OCI-M2 (cell line): Measurements from ENCODE around the gene PPP2R2D.
"Not testable (repeated sequence)": the region's sequence is repeated elsewhere in the genome, so short reads cannot be mapped to it uniquely, and the experiment has no call there.

Experiments
- DNase-seq: peaks from one replicate; lab custom pipeline; 2025; ENCODE audit not compliant: unreplicated experiment; lab: John Stamatoyannopoulos, UW

Gene PPP2R2D

DNA sequence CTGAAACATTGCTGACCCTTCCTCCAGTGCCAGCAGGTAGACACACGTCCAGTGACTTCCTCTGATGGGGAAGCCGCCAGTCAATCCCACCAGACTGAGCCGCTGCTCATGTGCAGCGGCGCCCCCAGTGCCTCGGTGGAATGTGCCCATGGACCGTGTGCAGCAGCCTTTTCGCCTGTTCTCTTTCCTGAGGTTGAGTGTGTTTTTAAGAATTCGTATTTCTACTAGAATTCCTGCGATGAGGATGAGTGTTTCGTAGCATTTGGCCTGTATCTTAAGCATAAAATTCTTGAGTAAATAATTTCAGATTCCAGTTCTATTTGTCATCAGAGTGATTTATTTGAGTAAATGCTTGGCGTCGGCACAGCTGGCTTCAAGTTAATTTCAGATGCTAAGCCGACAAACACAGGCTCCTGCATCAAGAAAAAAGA is 45.5 kb downstream of the PPP2R2D start:
- DNase-seq = no peak

DNA sequence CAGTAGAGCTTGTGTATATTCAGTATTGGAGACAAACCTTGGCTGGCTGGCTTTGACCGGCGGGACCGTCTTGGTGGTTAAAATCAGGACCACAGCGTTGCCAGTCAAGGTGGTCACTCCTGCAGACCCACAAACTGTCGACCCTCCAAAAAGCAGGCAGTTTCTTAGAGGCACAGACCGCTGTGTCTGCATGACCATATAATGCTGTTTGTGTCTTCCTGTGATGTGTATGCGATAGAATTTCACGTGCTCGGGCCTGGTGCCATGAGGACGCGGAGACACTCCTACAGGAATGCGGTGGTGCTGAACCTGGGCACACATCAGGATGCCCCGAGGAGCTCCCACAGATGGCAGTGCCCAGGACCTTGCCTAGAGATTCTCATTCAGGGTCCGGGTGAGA is 46.1 kb downstream of the PPP2R2D start:
- no peak for DNase-seq

DNA sequence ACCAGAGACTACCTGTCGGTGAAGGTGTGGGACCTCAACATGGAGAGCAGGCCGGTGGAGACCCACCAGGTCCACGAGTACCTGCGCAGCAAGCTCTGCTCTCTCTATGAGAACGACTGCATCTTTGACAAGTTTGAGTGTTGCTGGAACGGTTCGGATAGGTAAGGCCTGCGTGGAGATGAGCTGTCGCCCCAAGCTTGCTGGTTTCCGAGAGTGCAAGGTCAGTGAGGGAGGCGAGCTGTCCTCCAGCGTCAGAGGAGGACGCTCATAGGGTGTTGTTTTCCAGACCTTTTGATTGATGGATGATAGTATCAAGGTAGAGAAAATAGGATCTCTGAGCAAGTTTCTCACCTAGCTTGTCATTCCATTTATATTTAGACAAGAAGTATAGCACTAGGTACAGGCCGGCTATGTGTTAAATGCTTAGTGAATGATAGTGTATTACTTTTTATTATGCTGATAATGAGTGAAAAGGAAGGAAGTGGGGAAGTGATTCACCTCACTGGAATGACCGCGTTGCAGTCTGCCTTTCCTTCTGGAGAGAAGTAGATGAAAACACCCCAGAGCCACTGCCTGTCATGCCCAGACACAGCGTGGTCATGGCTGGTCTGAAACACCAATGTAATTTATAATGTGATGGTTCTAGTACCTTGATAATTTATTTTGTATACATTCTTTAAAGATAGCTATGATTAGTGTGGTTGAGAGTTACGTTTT is 47.0 kb downstream of the PPP2R2D start:
- no peak for DNase-seq

DNA sequence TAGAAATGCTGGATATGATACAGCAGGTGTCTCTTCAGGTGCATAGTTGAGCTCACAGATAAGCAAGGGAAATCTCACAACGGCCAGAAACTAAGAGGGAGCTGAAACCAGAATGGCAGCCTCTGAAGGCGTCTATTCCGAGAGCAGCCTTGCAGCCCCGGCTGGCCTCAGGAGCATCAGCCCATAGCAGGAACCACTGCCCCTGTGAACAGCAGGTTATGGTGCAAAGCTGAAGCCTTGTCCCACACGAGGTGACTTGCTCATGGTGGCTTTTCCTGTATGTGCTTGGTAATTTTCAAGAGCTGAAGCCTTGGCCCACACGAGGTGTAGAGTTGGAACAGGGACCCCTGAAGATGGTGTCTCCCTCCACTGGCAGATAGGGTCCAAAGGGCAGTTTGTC is 47.7 kb downstream of the PPP2R2D start:
- DNase-seq = no peak

DNA sequence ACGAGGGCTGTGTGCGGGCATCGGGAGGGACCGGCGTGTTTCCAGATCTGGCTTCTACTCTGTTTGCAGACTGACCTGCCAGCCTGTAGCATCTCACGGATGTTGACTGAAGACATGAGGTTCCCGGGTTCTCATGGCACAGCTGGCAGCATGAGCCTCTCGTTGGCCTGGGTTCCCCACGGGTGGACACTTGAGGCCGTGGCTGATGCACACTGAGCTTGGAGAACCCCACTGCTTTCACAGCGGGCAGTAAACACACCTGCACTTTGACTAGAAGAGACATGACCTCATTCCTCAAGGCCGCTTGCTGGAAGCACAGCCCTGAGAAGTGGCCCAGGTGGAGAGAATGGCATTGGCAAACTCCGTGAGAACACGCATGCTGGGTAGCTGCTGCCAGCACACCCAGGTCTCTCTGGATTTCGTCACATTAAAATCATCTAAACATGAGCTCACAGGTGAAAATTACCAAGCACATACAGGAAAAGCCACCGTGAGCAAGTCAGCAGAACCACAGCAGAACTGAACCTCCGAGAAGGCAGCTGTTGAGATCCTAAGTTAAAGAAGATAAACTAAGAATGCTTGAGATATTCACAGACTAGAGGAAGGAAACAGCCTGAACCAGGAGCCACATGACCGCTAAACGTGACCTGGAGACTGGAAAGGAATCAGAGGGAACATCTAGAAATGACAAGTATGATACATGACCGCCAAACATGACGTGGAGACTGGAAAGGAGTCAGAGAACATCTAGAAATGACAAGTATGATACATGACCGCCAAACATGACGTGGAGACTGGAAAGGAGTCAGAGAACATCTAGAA is 48.4 kb downstream of the PPP2R2D start:
- no peak for DNase-seq

DNA sequence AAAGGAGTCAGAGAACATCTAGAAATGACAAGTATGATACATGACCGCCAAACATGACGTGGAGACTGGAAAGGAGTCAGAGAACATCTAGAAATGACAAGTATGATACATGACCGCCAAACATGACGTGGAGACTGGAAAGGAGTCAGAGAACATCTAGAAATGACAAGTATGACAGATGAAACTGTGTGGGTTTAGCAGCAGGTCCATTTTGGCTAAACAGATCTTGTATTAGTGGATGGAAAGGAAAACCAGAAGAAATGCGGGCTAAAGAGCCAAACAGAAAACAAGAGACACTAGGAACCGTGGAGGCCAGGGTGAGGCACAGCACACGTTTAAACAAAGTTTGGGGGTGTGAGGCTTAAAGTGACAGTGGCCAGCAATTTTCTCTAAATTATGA is 49.1 kb downstream of the PPP2R2D start:
- DNase-seq = not testable (repeated sequence)

DNA sequence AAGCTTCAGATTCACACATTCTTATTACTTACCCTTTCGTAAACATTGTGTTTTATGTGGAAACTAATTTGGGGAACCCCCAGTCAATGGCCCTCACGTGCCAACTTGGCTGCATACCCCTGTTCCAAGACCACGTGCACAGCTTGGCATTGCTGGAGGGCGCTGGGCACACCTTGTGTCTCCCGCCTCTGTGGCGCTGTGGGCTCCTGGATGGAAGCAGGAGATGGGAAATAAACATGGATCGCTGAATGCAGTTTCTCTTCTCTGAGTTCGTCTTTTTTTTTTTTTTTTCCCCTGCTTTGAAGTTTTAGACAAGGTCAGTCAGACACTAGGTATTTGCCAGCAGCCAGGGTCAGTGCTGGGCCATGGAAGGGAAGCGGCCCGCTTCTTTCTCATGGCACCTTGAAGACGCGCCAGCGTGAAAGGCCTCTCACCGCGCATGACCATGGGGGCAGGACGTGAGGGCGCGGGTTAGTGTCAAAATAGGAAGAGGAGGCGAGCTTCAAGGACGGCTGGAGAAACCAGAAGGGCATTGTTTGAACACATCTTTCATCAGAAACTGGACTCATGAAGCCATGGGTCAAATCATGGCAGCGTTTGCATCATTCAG is 53.7 kb downstream of the PPP2R2D start:
- DNase-seq = no peak

DNA sequence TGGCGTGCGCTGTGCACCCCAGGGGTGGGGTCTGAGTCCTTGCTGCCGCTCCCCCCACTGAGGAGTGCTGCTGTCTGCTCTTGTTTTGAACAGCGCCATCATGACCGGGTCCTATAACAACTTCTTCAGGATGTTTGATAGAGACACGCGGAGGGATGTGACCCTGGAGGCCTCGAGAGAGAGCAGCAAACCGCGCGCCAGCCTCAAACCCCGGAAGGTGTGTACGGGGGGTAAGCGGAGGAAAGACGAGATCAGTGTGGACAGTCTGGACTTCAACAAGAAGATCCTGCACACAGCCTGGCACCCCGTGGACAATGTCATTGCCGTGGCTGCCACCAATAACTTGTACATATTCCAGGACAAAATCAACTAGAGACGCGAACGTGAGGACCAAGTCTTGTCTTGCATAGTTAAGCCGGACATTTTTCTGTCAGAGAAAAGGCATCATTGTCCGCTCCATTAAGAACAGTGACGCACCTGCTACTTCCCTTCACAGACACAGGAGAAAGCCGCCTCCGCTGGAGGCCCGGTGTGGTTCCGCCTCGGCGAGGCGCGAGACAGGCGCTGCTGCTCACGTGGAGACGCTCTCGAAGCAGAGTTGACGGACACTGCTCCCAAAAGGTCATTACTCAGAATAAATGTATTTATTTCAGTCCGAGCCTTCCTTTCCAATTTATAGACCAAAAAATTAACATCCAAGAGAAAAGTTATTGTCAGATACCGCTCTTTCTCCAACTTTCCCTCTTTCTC is 55.0 kb downstream of the PPP2R2D start:
- no peak for DNase-seq

DNA sequence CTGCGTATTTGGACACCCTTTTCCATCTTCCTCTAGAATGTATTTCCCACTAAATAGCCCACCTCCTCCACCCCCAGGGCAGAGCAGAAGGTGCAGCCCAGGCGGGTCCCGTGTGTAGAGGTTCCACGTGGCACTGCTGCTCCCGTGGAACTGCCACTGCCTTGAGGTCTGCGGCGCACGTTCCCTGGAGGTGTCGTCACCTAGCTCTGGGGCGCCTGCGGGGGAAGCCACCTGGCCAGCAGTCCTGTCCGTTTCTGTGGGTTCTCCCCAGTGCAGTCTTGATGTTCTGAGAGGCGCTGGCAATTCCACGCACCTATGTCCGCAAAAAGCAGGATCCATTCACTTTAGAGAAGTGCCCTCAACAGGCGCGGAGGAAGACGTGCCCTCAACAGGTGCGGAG is 59.0 kb downstream of the PPP2R2D start:
- DNase-seq = no peak

DNA sequence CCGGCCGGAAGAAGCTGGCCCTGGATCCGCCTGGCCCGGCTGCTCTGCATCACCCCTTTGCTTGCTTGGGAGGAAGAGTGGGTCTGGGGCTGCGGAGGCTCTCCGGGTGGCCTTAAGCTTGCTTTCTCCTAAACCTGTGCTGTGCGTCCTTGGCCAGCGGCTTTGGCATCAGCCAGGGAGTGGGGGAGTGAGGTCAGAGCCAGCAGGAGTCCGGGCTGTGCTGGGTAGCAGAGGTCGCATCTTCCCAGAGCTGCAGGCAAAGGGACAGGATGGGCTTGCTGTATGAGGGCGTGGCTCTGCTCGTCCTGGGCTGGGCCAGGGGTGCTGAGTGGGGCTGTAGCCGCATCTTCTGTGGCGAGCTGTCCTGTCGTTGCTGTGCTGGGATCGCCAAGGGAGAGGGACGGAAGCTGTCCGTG is 59.8 kb downstream of the PPP2R2D start:
- DNase-seq = no peak

DNA sequence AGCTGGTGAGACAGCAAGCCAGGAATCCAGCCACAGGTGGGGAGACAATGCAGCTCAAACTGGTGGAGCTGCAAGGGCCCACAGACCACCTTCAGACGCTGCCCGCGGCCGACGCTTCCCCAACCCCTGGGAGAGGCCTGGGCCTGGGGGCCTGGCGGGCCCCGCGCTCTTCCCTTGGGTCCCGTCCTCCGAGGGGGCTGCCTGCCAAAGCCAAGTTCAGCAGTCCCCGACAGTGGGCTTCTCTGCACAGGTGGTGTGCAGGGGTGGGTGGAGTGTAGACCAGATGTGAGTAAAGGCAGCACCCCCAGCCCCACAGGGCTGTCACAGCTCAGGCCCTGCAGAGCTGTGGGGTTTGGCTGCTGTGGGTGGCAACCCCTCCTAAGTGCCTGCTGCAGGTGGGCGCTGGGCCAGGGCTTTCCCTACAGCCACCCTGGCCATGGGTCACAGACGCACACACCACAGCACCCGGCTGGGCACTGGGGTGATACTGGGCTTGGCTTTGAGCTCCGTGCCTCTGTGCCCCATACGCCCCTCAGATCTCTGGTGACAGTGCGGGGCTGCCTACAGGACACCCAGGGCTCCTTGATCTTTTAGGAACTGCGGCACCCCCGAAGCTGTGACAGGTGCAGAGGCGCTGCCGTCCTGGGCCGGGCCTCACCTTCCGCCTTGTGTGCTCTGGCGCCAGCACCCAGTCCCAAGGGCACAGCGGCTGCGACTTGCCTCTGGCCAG is 60.4 kb downstream of the PPP2R2D start:
- DNase-seq = no peak

DNA sequence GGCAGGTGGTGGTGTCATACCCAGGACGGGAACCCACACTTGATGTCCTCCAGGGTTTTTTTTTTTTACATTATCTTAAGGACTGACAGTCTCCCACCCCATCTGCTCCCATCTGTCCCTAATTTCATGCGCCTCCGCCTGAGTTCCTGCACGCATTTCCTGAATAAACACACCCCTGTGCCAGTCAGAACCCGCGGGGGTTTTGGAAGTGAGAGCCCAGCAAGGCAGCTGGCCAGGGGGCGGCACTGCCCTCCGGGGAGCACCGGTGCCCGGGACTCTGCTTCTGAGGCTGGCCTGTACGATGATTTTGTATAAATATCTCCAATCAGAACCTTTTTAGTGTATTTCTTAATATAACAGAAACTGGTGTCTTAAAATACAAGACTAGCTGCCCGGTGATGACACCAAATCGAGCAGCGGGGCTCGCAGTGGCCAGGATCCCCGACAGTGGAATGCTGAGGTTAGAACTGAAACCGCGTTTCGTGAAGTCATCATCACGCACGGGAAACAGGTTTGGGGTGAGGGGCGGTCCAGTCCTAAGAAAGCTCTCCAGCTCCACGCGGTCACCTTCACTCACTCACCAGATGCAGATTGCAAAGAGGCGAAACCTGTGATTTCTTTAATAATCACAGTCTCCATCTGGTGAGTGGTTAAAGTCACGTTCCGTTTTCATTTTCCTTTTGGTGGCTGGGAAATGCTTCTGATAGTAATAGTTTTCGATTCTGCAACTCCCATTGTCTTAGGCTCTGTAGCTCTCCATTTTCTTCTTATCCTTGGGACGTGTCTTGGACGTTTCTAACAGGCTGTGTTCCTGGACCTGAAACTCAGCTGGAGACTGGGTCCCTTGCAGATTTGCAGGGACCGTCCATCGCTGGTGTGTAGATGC is 61.2 kb downstream of the PPP2R2D start:
- no peak for DNase-seq

DNA sequence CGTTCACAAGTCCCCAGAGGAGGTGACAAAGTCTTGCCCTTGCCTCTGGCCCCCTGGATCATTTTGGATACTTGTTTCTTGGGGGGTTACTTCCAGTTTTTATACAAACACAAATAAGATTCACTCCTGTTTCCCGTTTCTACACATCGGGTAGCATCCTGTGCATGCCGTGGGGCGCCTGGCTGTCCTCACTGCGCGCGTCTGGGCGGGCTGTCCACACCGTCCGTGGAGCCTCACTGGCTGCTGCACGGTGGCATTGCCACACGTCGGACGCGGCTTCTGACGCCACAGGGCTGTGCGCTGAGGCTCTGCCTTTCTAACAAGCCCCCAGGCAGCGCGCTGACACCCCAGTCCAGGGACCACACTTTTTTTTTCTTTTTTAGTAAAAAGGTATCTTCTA is 62.5 kb downstream of the PPP2R2D start:
- no peak for DNase-seq

DNA sequence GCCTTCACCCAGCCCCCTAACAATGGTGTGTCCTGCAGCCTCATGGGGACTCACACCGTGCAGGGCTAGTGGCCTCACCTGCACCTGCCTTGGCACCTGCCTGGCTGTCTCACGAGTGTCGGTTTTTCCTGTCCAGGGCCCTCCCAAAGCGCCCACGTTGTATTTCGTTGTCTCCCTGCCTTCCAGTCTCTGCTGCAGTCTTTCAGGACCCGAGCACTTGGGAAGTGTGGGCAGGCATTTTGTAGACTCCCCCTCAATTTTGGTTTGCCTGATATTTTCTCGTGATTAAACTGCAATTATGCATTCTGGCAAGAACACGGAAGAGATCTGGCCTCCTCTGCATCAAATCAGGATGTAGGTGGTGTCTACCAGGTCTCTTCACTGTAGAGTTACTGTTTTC is 63.0 kb downstream of the PPP2R2D start:
- DNase-seq = no peak

DNA sequence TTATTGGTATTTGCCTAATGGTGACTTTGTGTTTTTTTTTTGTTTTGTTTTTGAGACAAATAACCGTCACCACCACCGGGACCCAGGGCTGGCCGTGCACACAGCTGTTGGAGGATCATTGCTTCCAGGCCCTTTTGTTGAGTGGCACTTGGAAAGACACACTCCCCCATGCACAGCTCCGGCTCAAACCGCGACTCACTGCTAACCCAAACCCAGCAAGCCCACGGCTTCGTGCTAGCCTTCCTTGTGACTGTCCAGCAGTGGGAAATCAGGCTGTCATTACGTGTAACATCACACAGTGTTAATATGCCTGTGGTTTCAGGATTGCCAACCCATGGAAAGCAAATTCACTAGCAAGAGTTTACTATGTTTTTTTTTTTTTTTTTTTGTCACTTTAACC is 63.5 kb downstream of the PPP2R2D start:
- no peak for DNase-seq

DNA sequence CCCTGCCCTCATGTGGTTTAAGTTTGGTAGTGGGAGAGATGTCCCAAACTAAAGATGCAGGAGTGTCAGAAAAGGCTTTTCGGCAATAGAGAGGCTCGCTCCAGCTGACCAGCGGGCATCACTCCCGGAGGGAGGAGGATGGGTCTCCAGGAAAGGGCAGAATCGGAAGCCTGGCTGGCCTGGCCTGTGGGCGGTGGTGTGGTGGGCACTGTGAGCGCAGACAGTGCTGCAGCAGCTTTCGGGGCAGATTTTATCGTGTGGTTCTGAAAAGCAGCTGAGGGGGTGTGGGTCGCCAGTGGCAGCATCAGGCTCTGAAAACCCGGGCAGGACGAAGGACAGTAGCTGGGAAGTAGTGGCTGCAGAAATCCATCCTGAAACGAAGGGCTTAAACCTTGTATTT is 68.1 kb downstream of the PPP2R2D start:
- DNase-seq = no peak

DNA sequence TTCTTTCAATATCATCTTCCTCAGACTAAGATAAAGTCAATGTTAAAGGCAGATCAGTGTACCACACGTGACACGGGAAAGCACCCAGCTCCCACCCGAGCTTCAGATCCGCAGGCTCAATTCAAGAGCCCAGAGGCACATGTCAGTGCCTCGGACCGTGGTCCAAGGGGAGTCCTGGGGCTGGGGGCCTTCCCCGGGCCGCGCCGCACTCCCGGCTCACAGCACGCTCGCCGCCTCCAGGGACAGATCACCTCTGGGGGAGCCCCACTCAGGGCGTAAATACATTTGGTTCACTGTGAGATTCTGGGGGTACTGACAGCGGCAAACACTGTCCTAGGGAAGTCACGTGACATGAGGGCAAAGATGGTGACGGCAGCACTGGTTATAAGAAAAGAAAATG is 70.1 kb downstream of the PPP2R2D start:
- no peak for DNase-seq

DNA sequence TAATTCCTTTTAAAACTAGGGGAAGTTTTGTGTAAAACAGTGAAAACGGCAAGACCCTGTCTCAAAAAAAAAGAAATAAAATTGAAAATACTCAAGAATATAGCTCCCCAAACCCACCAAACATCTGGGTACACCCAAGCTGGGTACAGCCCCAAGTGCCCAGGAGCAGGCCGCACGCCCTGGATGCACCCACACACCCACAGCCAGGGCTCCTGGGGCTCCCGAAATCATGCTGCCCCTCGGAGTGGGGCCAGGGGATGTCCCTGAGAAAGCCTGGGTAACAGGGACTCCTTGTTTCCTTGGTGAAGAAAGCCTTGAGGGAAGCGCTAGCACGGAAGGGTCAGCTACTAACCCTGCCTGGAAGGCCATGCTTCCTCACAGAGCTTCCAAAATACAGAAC is 70.8 kb downstream of the PPP2R2D start:
- no peak for DNase-seq

DNA sequence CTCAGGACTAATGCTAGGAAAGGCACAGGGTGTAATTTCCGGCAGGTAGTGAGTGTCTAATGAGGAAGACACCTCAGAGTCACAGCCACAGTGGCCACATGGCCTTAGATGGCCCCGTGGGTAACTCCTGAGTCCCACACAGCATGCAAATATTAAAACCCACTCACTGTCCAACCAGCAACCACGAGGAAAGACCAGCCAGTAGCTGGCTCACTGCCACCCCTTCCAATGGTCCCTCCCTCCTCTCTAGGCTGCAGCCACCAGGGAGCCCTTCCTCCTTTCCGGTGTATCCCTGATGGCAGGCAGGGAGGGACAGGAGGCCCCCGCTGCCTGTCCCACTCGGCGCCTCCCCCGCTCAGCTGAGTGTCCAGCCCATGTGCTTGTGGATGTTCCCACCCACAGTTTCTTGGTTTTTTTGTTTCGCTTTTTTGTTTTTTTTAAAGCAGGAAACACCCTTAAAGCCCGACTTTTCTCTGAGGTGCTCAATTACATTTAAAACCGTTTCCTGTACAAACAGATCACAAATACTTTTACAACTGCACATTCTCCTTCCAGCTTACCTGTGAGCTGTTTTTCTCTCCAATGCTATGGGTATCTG is 71.8 kb downstream of the PPP2R2D start:
- no peak for DNase-seq
